K562 (cell line): ENCODE data around the gene TRIAP1. TPM values are rescaled to one million over a fixed set of nuclear protein-coding genes. Genes with fewer than 3 reads are reported as not detected.
A peak's percentile ranks its signal among the peaks of the same experiment; 100 is the strongest.

ENCODE experiments used
- ARID1B ChIP-seq: fragments of 450-650 bp; IDR thresholded peaks from 2 replicates; pipeline ENCODE4 v1.6.1; 2016; ENCODE audit warnings: antibody characterized with exemption, mild to moderate bottlenecking, inconsistent platforms
- ARNT ChIP-seq, 2 experiments: fragments of 450-650 bp; IDR thresholded peaks; 2 replicates each; pipeline ENCODE4 v1.6.1; 2016; ENCODE audit warnings: mild to moderate bottlenecking in 1 of 2
- BHLHE40 ChIP-seq: IDR thresholded peaks from 2 replicates; pipeline ENCODE4 v1.6.1; 2011; ENCODE audit warnings: low read length, improper control_type of control experiment
- CBFA2T3 ChIP-seq: fragments of 450-650 bp; IDR thresholded peaks from 2 replicates; pipeline ENCODE4 v1.6.1; 2017
- FOXA3 ChIP-seq, 2 experiments: fragments of 450-650 bp in 1 of 2; sonication (generic) in 1 of 2; formaldehyde crosslinking; IDR thresholded peaks in 1 of 2; conservative IDR thresholded peaks in 1 of 2; 2 replicates each; pipeline versions ENCODE4 v1.4.0 to v1.8.0; 2020 to 2022; ENCODE audit warnings: mild to moderate bottlenecking in 2 of 2, missing genetic modification reagents in 1 of 2
- GTF2F1 ChIP-seq: IDR thresholded peaks from 2 replicates; pipeline ENCODE4 v1.6.1; 2011; ENCODE audit warnings: low read depth, low read length, improper control_type of control experiment
- MXD1 ChIP-seq: fragments of 250-450 bp; sonication (Bioruptor Pico); IDR thresholded peaks from 2 replicates; pipeline ENCODE4 v1.8.0; 2021; ENCODE audit warnings: borderline replicate concordance, mild to moderate bottlenecking, moderate library complexity; ENCODE audit not compliant: poor library complexity, severe bottlenecking
- NCOA2 ChIP-seq, 2 experiments: fragments of 450-650 bp; IDR thresholded peaks; 2 replicates each; pipeline ENCODE4 v1.6.1; 2018; ENCODE audit warnings: mild to moderate bottlenecking in 2 of 2, moderate library complexity in 1 of 2; ENCODE audit not compliant: partially characterized antibody in 2 of 2
- PATZ1 ChIP-seq: fragments of 250-450 bp; sonication (Bioruptor Pico); IDR thresholded peaks from 2 replicates; pipeline ENCODE4 v1.5.0; 2020; ENCODE audit warnings: mild to moderate bottlenecking, borderline replicate concordance
- RAD51 ChIP-seq: fragments of 450-650 bp; IDR thresholded peaks from 2 replicates; pipeline ENCODE4 v1.7.1; 2016; ENCODE audit warnings: low read depth, mild to moderate bottlenecking, borderline replicate concordance
- SP1 ChIP-seq: sonication (generic); formaldehyde crosslinking; IDR thresholded peaks from 2 replicates; pipeline ENCODE4 v1.8.1; 2022; ENCODE audit warnings: mild to moderate bottlenecking, missing genetic modification reagents
- TCF3 ChIP-seq: sonication (generic); formaldehyde crosslinking; IDR thresholded peaks from 2 replicates; pipeline ENCODE4 v1.4.0; 2020; ENCODE audit warnings: mild to moderate bottlenecking, missing genetic modification reagents
- XRCC3 ChIP-seq: fragments of 450-650 bp; IDR thresholded peaks from 2 replicates; pipeline ENCODE4 v1.6.1; 2017; ENCODE audit warnings: mild to moderate bottlenecking, moderate library complexity
- ZNF311 ChIP-seq: fragments of 250-450 bp; sonication (Bioruptor Pico); IDR thresholded peaks from 2 replicates; pipeline ENCODE4 v1.4.0; 2020; ENCODE audit warnings: mild to moderate bottlenecking, moderate library complexity
- ZNF583 ChIP-seq: fragments of 250-450 bp; sonication (Bioruptor Pico); IDR thresholded peaks from 2 replicates; pipeline ENCODE4 v1.4.0; 2020
- ZNF586 ChIP-seq: fragments of 450-650 bp; formaldehyde crosslinking; conservative IDR thresholded peaks from 2 replicates; pipeline ENCODE4 v1.4.0; 2020; ENCODE audit warnings: mild to moderate bottlenecking, moderate library complexity
- ZNF589 ChIP-seq: fragments of 200-800 bp; sonication (Bioruptor generic); IDR thresholded peaks from 2 replicates; pipeline ENCODE4 v1.6.1; 2016; ENCODE audit warnings: low read depth, missing genetic modification characterization, missing compliant biosample characterization
- ZNF707 ChIP-seq: fragments of 250-450 bp; sonication (Bioruptor Pico); conservative IDR thresholded peaks from 2 replicates; pipeline ENCODE4 v1.8.0; 2022; ENCODE audit warnings: inconsistent platforms, mild to moderate bottlenecking, moderate library complexity
- ZNF830 ChIP-seq: fragments of 250-450 bp; sonication (Bioruptor Pico); IDR thresholded peaks from 2 replicates; pipeline ENCODE4 v1.5.0; 2021; ENCODE audit warnings: mild to moderate bottlenecking
- polyA plus RNA-seq, 8 experiments: library from polyadenylated mRNA; depleted of rRNA in 4 of 8; stranded (reverse) in 5 of 8; unstranded in 3 of 8; fragments of >200 nt; fragmentation: Nextera tagmentation in 2 of 8; fragmentation: Illumina TruSeq in 1 of 8; extraction: Ambion mirVana in 2 of 8; extraction: Trizol in 1 of 8; gene quantifications; 2 replicates each; pipeline versions ENCODE4 v1.2.1 to v1.2.3, GENCODE V29; 2011 to 2014; ENCODE audit warnings: inconsistent platforms in 1 of 8, missing spikeins in 1 of 8
- total RNA-seq, 7 experiments: library from RNA; depleted of rRNA in 6 of 7; stranded (reverse); fragments of >200 nt in 6 of 7; fragmentation: Illumina TruSeq in 2 of 7; extraction: Trizol in 2 of 7; gene quantifications; 2 replicates each; pipeline versions ENCODE4 v1.2.1 to v1.2.3, GENCODE V29; 2011 to 2021; ENCODE audit warnings: low replicate concordance in 1 of 7
- TF ChIP-seq, protein P1 (sequence below): IDR thresholded peaks from 3 replicates; pipeline ENCODE4 v1.6.1; 2011; ENCODE audit warnings: borderline replicate concordance, mild to moderate bottlenecking, moderate library complexity; ENCODE audit not compliant: insufficient read length; ENCODE audit errors: extremely low read depth
- TF ChIP-seq, protein P2 (sequence below): fragments of 250-450 bp; sonication (Bioruptor Pico); IDR thresholded peaks from 2 replicates; pipeline ENCODE4 v1.8.0; 2022; ENCODE audit warnings: moderate library complexity, mild to moderate bottlenecking, inconsistent platforms

TRIAP1 gene
- total and polyA plus RNA-seq, 9 of the 15 experiments (the other 6 are each of a cell fraction or from before 2014, with no cell fraction given), result 37.3 to 354 (median 65.4) TPM

GRCh38 chr12:120445911-120446843 lies at the start of gene TRIAP1, which contains the start of gene GATC (continued):
- TF ChIP-seq BHLHE40 (no peak; the same call in 1 of the 2 replicates), TCF3 (CRISPR knock-in tag) (0 out of 2 replicates have a peak, but pooled peaks have one; percentile 23), FOXA3 (CRISPR knock-in tag; conservative IDR thresholded peaks at IDR 0.05 in 1 of 2, IDR thresholded peaks at IDR 0.05 in 1 of 2) (peak in 1 of 2 experiments; percentile 71; a peak in 2 of 4 replicates), NCOA2 (IDR thresholded peaks at IDR 0.05; ENCODE audit: partially characterized antibody in 2 of 2) (peak in 1 of 2 experiments; percentile 95), ZNF830 (CRISPR knock-in tag) (0 out of 2 replicates have a peak, but pooled peaks have one; percentile 40), ARID1B (peak; percentile 36), GTF2F1 (peak; percentile 80; the same call in 1 of the 2 replicates), ZNF311 (no peak), ZNF586 (CRISPR knock-in tag) (no peak), RAD51 (no peak), PATZ1 (CRISPR knock-in tag) (no peak), ZNF589 (no peak), ZNF707 (CRISPR knock-in tag) (no peak), SP1 (peak; percentile 88), ZNF583 (CRISPR knock-in tag) (no peak), XRCC3 (no peak), ARNT (IDR thresholded peaks at IDR 0.05) (no peak), MXD1 (peak; percentile 91), CBFA2T3 (peak; percentile 11; the same call in 1 of the 2 replicates)
- TF ChIP-seq, protein P1, sequence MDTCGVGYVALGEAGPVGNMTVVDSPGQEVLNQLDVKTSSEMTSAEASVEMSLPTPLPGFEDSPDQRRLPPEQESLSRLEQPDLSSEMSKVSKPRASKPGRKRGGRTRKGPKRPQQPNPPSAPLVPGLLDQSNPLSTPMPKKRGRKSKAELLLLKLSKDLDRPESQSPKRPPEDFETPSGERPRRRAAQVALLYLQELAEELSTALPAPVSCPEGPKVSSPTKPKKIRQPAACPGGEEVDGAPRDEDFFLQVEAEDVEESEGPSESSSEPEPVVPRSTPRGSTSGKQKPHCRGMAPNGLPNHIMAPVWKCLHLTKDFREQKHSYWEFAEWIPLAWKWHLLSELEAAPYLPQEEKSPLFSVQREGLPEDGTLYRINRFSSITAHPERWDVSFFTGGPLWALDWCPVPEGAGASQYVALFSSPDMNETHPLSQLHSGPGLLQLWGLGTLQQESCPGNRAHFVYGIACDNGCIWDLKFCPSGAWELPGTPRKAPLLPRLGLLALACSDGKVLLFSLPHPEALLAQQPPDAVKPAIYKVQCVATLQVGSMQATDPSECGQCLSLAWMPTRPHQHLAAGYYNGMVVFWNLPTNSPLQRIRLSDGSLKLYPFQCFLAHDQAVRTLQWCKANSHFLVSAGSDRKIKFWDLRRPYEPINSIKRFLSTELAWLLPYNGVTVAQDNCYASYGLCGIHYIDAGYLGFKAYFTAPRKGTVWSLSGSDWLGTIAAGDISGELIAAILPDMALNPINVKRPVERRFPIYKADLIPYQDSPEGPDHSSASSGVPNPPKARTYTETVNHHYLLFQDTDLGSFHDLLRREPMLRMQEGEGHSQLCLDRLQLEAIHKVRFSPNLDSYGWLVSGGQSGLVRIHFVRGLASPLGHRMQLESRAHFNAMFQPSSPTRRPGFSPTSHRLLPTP, result no peak
- TF ChIP-seq, protein P2, sequence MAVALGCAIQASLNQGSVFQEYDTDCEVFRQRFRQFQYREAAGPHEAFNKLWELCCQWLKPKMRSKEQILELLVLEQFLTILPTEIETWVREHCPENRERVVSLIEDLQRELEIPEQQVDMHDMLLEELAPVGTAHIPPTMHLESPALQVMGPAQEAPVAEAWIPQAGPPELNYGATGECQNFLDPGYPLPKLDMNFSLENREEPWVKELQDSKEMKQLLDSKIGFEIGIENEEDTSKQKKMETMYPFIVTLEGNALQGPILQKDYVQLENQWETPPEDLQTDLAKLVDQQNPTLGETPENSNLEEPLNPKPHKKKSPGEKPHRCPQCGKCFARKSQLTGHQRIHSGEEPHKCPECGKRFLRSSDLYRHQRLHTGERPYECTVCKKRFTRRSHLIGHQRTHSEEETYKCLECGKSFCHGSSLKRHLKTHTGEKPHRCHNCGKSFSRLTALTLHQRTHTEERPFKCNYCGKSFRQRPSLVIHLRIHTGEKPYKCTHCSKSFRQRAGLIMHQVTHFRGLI, result no peak
